Transverse colon (tissue), 4 donors: Measurements from ENCODE around the gene FHIP1B. TPM values are rescaled to one million over a fixed set of nuclear protein-coding genes. Genes with fewer than 3 reads are reported as not detected.

Experiments used
- DNase-seq: peaks from one replicate; pipeline ENCODE4 v3.0.0-alpha.2; 2019
- H3K27ac ChIP-seq, 4 donors: fragments of 200-600 bp; sonication (generic); 2 replicates each; pipeline ENCODE4 v1.5.1; 2016 to 2018; ENCODE audit warnings: inconsistent platforms in 4 of 4
- H3K27me3 ChIP-seq: fragments of 200-600 bp; sonication (generic); 2 replicates; pipeline ENCODE4 v1.5.1; 2017; ENCODE audit warnings: inconsistent platforms
- H3K36me3 ChIP-seq, 4 donors: fragments of 200-600 bp; sonication (generic); 2 replicates each; pipeline ENCODE4 v1.5.1; 2017 to 2019; ENCODE audit warnings: inconsistent platforms in 4 of 4
- H3K4me1 ChIP-seq, 4 donors: fragments of 200-600 bp; sonication (generic); 2 replicates each; pipeline ENCODE4 v1.5.1; 2017 to 2020; ENCODE audit warnings: inconsistent platforms in 4 of 4
- H3K4me3 ChIP-seq, 4 donors: fragments of 200-600 bp; sonication (generic); 1 replicate in 1 of 4; 2 replicates in 3 of 4; pipeline versions ENCODE4 v1.5.1 to v1.6.1; 2017 to 2019; ENCODE audit warnings: inconsistent platforms in 4 of 4
- H3K9me3 ChIP-seq, 2 donors: fragments of 200-600 bp; sonication (generic); 2 replicates each; pipeline ENCODE4 v1.5.1; 2017 to 2019; ENCODE audit warnings: inconsistent platforms in 2 of 2
- CTCF ChIP-seq, 5 experiments: fragments of 200-600 bp in 3 of 5; fragments of 450-650 bp in 2 of 5; sonication (generic) in 3 of 5; IDR thresholded peaks; 1 replicate in 2 of 5; 2 replicates in 3 of 5; pipeline ENCODE4 v1.5.1; 2016 to 2017; ENCODE audit warnings: antibody characterized with exemption in 5 of 5, inconsistent platforms in 3 of 5, mild to moderate bottlenecking in 2 of 5, moderate library complexity in 1 of 5
- EP300 ChIP-seq: sonication (generic); formaldehyde crosslinking; IDR thresholded peaks from one replicate; pipeline ENCODE4 v1.6.1; 2017; ENCODE audit warnings: antibody characterized with exemption, low read depth
- POLR2A ChIP-seq: fragments of 450-650 bp; IDR thresholded peaks from one replicate; pipeline ENCODE4 v1.6.1; 2016; ENCODE audit warnings: antibody characterized with exemption, mild to moderate bottlenecking, moderate library complexity
- POLR2AphosphoS5 ChIP-seq, 3 donors: sonication (generic); formaldehyde crosslinking; IDR thresholded peaks; one replicate each; pipeline ENCODE4 v1.6.1; 2016; ENCODE audit warnings: antibody characterized with exemption in 3 of 3
- WGBS, 2 donors: methylation state at CpG; one replicate each; pipeline ENCODE4 v1.1.5; 2018; ENCODE audit warnings: low coverage in 1 of 2; 5-methylcytosine and 5-hydroxymethylcytosine counted together
- in situ Hi-C, 4 donors: fragments of 200-750 bp; cut with MboI; loops; one replicate each; pipeline versions ENCODE4 v1.15.0 to v1.15.1; 2017; ENCODE audit warnings: low sequenced_read_pairs in 3 of 4, low pct_ligation_motif_present in 1 of 4, low pct_unique_long_range_greater_than_20kb in 1 of 4
- intact Hi-C: fragments of 100-400 bp; cut with DNase I; formaldehyde crosslinking; loops from one replicate; pipeline ENCODE4 v1.15.1; 2023; ENCODE audit warnings: low total_unique reads
- total RNA-seq, 4 donors: library from RNA; depleted of rRNA; stranded (reverse); fragments of >200 nt; gene quantifications; one replicate each; pipeline ENCODE4 v1.1.0, GENCODE V29; 2016

Gene FHIP1B
- total RNA-seq, 4 donors from 2014 or later = 190 to 681 (median 228) TPM

DNA sequence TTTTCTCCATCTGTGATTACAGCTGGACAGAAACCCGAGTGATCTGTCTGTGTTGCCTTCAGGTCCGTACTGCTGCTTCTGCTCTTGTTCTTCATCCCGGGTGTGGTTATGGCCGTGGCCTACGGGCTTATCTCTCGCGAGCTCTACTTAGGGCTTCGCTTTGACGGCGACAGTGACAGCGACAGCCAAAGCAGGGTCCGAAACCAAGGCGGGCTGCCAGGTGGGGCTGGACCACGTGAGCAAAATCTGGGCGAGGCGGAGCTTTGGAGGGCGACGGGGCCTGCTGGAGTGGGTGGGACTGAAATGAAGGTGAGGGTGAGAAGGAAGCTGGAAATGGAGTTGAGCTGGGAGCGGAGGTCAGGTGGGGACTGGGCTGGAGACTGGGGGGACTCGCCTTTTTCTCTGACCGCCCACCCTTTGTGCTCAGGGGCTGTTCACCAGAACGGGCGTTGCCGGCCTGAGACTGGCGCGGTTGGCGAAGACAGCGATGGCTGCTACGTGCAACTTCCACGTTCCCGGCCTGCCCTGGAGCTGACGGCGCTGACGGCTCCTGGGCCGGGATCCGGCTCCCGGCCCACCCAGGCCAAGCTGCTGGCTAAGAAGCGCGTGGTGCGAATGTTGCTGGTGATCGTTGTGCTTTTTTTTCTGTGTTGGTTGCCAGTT, 36.3 kb upstream of the FHIP1B start:
- Histone ChIP-seq H3K4me1 (no peaks in the 10 kb centered on the region), H3K9me3 (no peaks in the 10 kb centered on the region), H3K27ac (no peak overlapping the region), H3K27me3 (peaks cover 18% of the 10 kb centered on the region), H3K36me3 (no peaks in the 10 kb centered on the region), H3K4me3 (no peak overlapping the region)
- TF ChIP-seq POLR2AphosphoS5 (IDR thresholded peaks at IDR 0.05) (no peak), EP300 (no peak), CTCF (IDR thresholded peaks at IDR 0.05) (no peak), POLR2A (no peak)
- in situ Hi-C loops = no loop called here
- DNase-seq = no peak
- WGBS, 2 donors = 82% methylated on average over 41 of the region's 41 CpGs; no CpG with 5 or more reads in 1 of the 2 donors
- intact Hi-C loops = no loop called here

GRCh38 chr11:6269994-6270393, 35.6 kb upstream of the FHIP1B start:
- no peak overlapping the region for H3K27ac ChIP-seq
- H3K4me1 ChIP-seq = no peaks in the 10 kb centered on the region
- H3K27me3 ChIP-seq = peaks cover 13% of the 10 kb centered on the region
- H3K36me3 ChIP-seq = no peaks in the 10 kb centered on the region
- in situ Hi-C loops = no loop called here
- 78 to 93% methylated on average over 7 to 24 of the region's 24 CpGs for WGBS, 2 donors
- no peak for TF ChIP-seq CTCF (IDR thresholded peaks at IDR 0.05)
- TF ChIP-seq POLR2AphosphoS5 (IDR thresholded peaks at IDR 0.05) = no peak
- no peak for TF ChIP-seq EP300
- TF ChIP-seq POLR2A = no peak
- DNase-seq = no peak
- no peak overlapping the region for H3K4me3 ChIP-seq
- no peaks in the 10 kb centered on the region for H3K9me3 ChIP-seq
- intact Hi-C loops = no loop called here

- Histone ChIP-seq H3K4me3 (no peak overlapping the region), H3K27me3 (peaks cover 4% of the 10 kb centered on the region), H3K9me3 (no peaks in the 10 kb centered on the region), H3K36me3 (no peaks in the 10 kb centered on the region), H3K27ac (no peak overlapping the region), H3K4me1 (no peaks in the 10 kb centered on the region)
- DNase-seq = no peak
- intact Hi-C loops (no loop called here), in situ Hi-C loops (no loop called here)
- TF ChIP-seq POLR2A (no peak), EP300 (no peak), CTCF (IDR thresholded peaks at IDR 0.05) (no peak), POLR2AphosphoS5 (IDR thresholded peaks at IDR 0.05) (no peak)
- 88% methylated on average over 1 of the region's 1 CpG; no CpG with 5 or more reads in 1 of the 2 donors for WGBS, 2 donors
These were observed 34.4 kb upstream of the FHIP1B start for GRCh38 chr11:6268820-6269219.

- intact Hi-C loops = no loop called here
- no peak for TF ChIP-seq POLR2AphosphoS5 (IDR thresholded peaks at IDR 0.05)
- 91 to 100% methylated on average over 1 of the region's 1 CpG for WGBS, 2 donors
These were observed 29.2 kb upstream of the FHIP1B start for GRCh38 chr11:6263662-6264061.

GRCh38 chr11:6260207-6260726, 25.8 kb upstream of the FHIP1B start:
- peaks cover 62% of the 10 kb centered on the region for H3K27me3 ChIP-seq
- no peak for DNase-seq
- 62 to 74% methylated on average over 4 to 5 of the region's 5 CpGs for WGBS, 2 donors
- H3K4me1 ChIP-seq = peaks cover 5 to 18% (median 16%) of the 10 kb centered on the region in 4 donors
- no peak for TF ChIP-seq POLR2AphosphoS5 (IDR thresholded peaks at IDR 0.05)
- no peak for TF ChIP-seq CTCF (IDR thresholded peaks at IDR 0.05)
- no peak for TF ChIP-seq POLR2A
- in situ Hi-C loops = no loop called here
- no peak overlapping the region for H3K27ac ChIP-seq
- no peak overlapping the region for H3K4me3 ChIP-seq
- H3K36me3 ChIP-seq = no peaks in the 10 kb centered on the region
- no peaks in the 10 kb centered on the region for H3K9me3 ChIP-seq
- intact Hi-C loops = no loop called here

More at GRCh38 chr11:6263662-6264061, 29.2 kb upstream of the FHIP1B start:
- Histone ChIP-seq H3K9me3 (no peaks in the 10 kb centered on the region), H3K4me3 (no peak overlapping the region), H3K27ac (no peak overlapping the region), H3K4me1 (peaks cover 5 to 15% (median 14%) of the 10 kb centered on the region in 4 donors), H3K36me3 (no peaks in the 10 kb centered on the region), H3K27me3 (peaks cover 34% of the 10 kb centered on the region)
- in situ Hi-C loops = no loop called here
- no peak for DNase-seq
